Fibroblast of gingiva (primary cell): ENCODE data around the gene NTRK3.

Source experiments
- DNase-seq: peaks from one replicate; pipeline ENCODE4 v3.0.0-alpha.2; 2011; ENCODE audit warnings: low read depth

The NTRK3 gene

GRCh38 chr15:87817553-87817952 lies 439.0 kb downstream of the NTRK3 start:
- no peak for DNase-seq

- peak; percentile 52 for DNase-seq
These were observed 439.7 kb downstream of the NTRK3 start for GRCh38 chr15:87816811-87817210.

GRCh38 chr15:87816016-87816415 lies 440.5 kb downstream of the NTRK3 start:
- DNase-seq = no peak
